GM12892 (cell line): Measurements from ENCODE around the gene FBN1.

Experiments
- POLR2A ChIP-seq: IDR thresholded peaks from 2 replicates; pipeline ENCODE4 v1.6.1; 2011; ENCODE audit warnings: low read depth, low read length, control low read depth
- TAF1 ChIP-seq: IDR thresholded peaks from 2 replicates; pipeline ENCODE4 v1.6.1; 2011; ENCODE audit warnings: low read depth, mild to moderate bottlenecking, control low read depth, low read length, borderline replicate concordance

GRCh38 chr15:48409623-48410022 is 235.9 kb downstream of the FBN1 start:
- TF ChIP-seq TAF1: no peak
- TF ChIP-seq POLR2A: no peak
